HEK293T (cell line): ENCODE measurements around the gene ATP8A2.

Experiments
- CTCF ChIA-PET: fragments of 350-600 bp; formaldehyde crosslinking; extraction: SDS; loops from one replicate; lab custom pipeline; 2021; ENCODE audit warnings: antibody characterized with exemption, inconsistent platforms; lab: Yijun Ruan, JAX
- POLR2A ChIA-PET: fragments of 350-600 bp; formaldehyde crosslinking; extraction: SDS; loops from one replicate; lab custom pipeline; 2020; ENCODE audit warnings: antibody characterized with exemption, inconsistent platforms; lab: Yijun Ruan, JAX
- DNase-seq: peaks from one replicate; pipeline ENCODE4 v3.0.0; 2012; ENCODE audit warnings: mixed read lengths; ENCODE audit errors: extremely low spot score
- ARNT ChIP-seq: fragments of 450-650 bp; IDR thresholded peaks from 2 replicates; pipeline ENCODE4 v1.6.1; 2017; ENCODE audit warnings: mild to moderate bottlenecking
- BHLHE40 ChIP-seq: fragments of 450-650 bp; IDR thresholded peaks from 2 replicates; pipeline ENCODE4 v1.6.1; 2016; ENCODE audit warnings: mild to moderate bottlenecking, moderate library complexity, borderline replicate concordance
- CTBP1 ChIP-seq: fragments of 450-650 bp; IDR thresholded peaks from 2 replicates; pipeline ENCODE4 v1.6.1; 2016; ENCODE audit warnings: borderline replicate concordance
- ELF4 ChIP-seq: fragments of 450-650 bp; IDR thresholded peaks from 2 replicates; pipeline ENCODE4 v1.6.1; 2017; ENCODE audit warnings: antibody characterized with exemption
- FOXA1 ChIP-seq: fragments of 450-650 bp; IDR thresholded peaks from 2 replicates; pipeline ENCODE4 v1.6.1; 2016; ENCODE audit warnings: mild to moderate bottlenecking
- FOXK2 ChIP-seq: fragments of 450-650 bp; IDR thresholded peaks from 2 replicates; pipeline ENCODE4 v1.6.1; 2016; ENCODE audit warnings: mild to moderate bottlenecking
- FOXM1 ChIP-seq: fragments of 450-650 bp; IDR thresholded peaks from 2 replicates; pipeline ENCODE4 v1.6.1; 2017; ENCODE audit warnings: mild to moderate bottlenecking, borderline replicate concordance
- HDGF ChIP-seq: fragments of 450-650 bp; IDR thresholded peaks from 2 replicates; pipeline ENCODE4 v1.6.1; 2017; ENCODE audit warnings: antibody characterized with exemption, borderline replicate concordance
- L3MBTL2 ChIP-seq: fragments of 450-650 bp; conservative IDR thresholded peaks from 2 replicates; pipeline ENCODE4 v1.6.1; 2016; ENCODE audit warnings: mild to moderate bottlenecking
- LEF1 ChIP-seq: fragments of 450-650 bp; IDR thresholded peaks from 2 replicates; pipeline ENCODE4 v1.6.1; 2017; ENCODE audit warnings: mild to moderate bottlenecking, borderline replicate concordance
- NFRKB ChIP-seq: fragments of 450-650 bp; IDR thresholded peaks from 2 replicates; pipeline ENCODE4 v1.6.1; 2016; ENCODE audit warnings: mild to moderate bottlenecking, moderate library complexity
- PKNOX1 ChIP-seq: fragments of 450-650 bp; IDR thresholded peaks from 2 replicates; pipeline ENCODE4 v1.6.1; 2016
- SP1 ChIP-seq: fragments of 450-650 bp; IDR thresholded peaks from 2 replicates; pipeline ENCODE4 v1.6.1; 2017
- SUZ12 ChIP-seq: fragments of 450-650 bp; IDR thresholded peaks from 2 replicates; pipeline ENCODE4 v1.6.1; 2016; ENCODE audit warnings: mild to moderate bottlenecking
- TARDBP ChIP-seq: fragments of 450-650 bp; IDR thresholded peaks from 2 replicates; pipeline ENCODE4 v1.6.1; 2016
- ZNF384 ChIP-seq: fragments of 450-650 bp; IDR thresholded peaks from 2 replicates; pipeline ENCODE4 v1.6.1; 2016

The ATP8A2 gene

GRCh38 chr13:25417535-25417934 lies 45.8 kb downstream of the ATP8A2 start:
- no peak for DNase-seq
- POLR2A ChIA-PET = no interaction called here
- CTCF ChIA-PET = no interaction called here
- TF ChIP-seq SP1 (no peak), PKNOX1 (no peak), FOXK2 (no peak), NFRKB (no peak), L3MBTL2 (no peak), TARDBP (no peak), BHLHE40 (no peak), ZNF384 (no peak), SUZ12 (no peak), LEF1 (no peak), CTBP1 (no peak), HDGF (no peak), FOXM1 (no peak), ARNT (no peak), FOXA1 (no peak), ELF4 (no peak)

GRCh38 chr13:25420161-25420560 lies 48.4 kb downstream of the ATP8A2 start:
- DNase-seq = no peak
- TF ChIP-seq FOXA1 (no peak), FOXK2 (no peak), ZNF384 (no peak), FOXM1 (no peak), L3MBTL2 (no peak)
- ChIA-PET CTCF (no interaction called here), POLR2A (no interaction called here)

- POLR2A ChIA-PET = no interaction called here
These were observed 49.8 kb downstream of the ATP8A2 start for GRCh38 chr13:25421612-25422011.

GRCh38 chr13:25422153-25422552 lies 50.4 kb downstream of the ATP8A2 start:
- ChIA-PET POLR2A (no interaction called here), CTCF (no interaction called here)
- TF ChIP-seq ZNF384 (no peak), L3MBTL2 (no peak), FOXM1 (no peak), FOXA1 (no peak), FOXK2 (no peak), PKNOX1 (no peak), NFRKB (no peak), LEF1 (no peak), ELF4 (no peak), TARDBP (no peak), SUZ12 (no peak), ARNT (no peak), BHLHE40 (no peak), HDGF (no peak), SP1 (no peak)
- no peak for DNase-seq

More at GRCh38 chr13:25421612-25422011, 49.8 kb downstream of the ATP8A2 start:
- no peak for DNase-seq
- no peak for TF ChIP-seq ELF4
- TF ChIP-seq L3MBTL2 = no peak
- no peak for TF ChIP-seq ARNT
- no peak for TF ChIP-seq CTBP1
- CTCF ChIA-PET = no interaction called here

GRCh38 chr13:25423831-25424230 lies 52.1 kb downstream of the ATP8A2 start:
- ChIA-PET CTCF (no interaction called here), POLR2A (no interaction called here)
- TF ChIP-seq TARDBP (no peak), SP1 (no peak), PKNOX1 (no peak), ARNT (no peak), LEF1 (no peak), CTBP1 (no peak), ELF4 (no peak), L3MBTL2 (no peak), BHLHE40 (no peak)
- no peak for DNase-seq

- POLR2A ChIA-PET = no interaction called here
- TF ChIP-seq SUZ12 (no peak), ELF4 (no peak), TARDBP (no peak), ZNF384 (no peak), FOXK2 (no peak), HDGF (no peak), SP1 (no peak), NFRKB (no peak), ARNT (no peak), CTBP1 (no peak), PKNOX1 (no peak), FOXA1 (no peak), FOXM1 (no peak), BHLHE40 (no peak), LEF1 (no peak), L3MBTL2 (no peak)
- CTCF ChIA-PET = no interaction called here
- DNase-seq = no peak
These were observed 57.7 kb downstream of the ATP8A2 start for GRCh38 chr13:25429466-25429865.
